NCI-H510A treated with DMSO at 0.1 percent for 48 hours (cell line): Measurements from ENCODE around the gene ZNF544.
"Not testable (repeated sequence)": the region's sequence is repeated elsewhere in the genome, so short reads cannot be mapped to it uniquely, and the experiment has no call there.

Experiments used
- DNase-seq: peaks from one replicate; lab custom pipeline; 2025; lab: John Stamatoyannopoulos, UW

The ZNF544 gene

DNA sequence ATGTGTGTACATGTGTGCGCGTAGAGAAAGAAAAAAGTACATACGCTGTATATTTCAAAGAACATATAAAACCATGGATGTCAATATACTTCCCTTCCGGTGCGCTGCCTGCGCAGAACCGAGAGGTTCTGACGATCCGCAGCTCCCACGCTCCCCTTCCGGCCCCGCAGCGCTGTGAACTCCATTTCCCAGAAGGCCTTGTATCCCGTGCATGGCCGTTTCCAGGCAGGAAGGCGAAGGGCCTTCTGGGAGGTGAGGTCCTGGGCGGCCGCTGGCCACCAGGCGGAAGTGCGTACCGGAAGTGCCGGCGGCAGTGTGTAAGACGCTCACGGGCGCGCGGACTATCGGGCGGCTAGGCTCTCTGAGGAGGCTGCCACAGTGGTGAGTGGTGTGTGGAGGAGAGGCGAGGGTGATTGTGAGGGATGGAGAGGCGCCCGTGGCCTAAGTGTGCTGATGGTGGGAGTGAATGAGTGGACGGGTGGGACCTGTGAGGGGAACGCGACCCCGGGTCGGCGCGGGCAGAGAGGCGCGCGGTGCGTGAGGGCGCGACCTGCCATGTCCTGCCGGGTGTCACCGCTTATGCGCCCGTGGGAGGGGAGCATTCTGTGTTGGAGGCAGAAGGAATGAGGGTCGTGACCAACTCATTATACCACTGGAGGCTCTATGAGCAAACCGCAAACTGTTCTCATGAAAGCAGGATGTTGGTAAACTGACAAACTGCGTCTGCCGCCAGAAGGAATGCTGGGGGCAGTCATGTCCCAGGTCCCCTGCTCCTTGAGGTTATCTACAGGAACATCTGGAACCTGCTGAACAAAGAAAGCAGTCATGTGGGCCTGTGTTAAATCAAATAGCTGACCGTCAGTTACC lies 76.6 kb downstream of the ZNF544 start, which contains the start of gene ERVK3-1:
Gene ERVK3-1, plus strand, starts transcription at position 313 of the 867 bp plus-strand sequence. CDS start 6,792 bp downstream, outside the sequence.
- peak; percentile 94 for DNase-seq

DNA sequence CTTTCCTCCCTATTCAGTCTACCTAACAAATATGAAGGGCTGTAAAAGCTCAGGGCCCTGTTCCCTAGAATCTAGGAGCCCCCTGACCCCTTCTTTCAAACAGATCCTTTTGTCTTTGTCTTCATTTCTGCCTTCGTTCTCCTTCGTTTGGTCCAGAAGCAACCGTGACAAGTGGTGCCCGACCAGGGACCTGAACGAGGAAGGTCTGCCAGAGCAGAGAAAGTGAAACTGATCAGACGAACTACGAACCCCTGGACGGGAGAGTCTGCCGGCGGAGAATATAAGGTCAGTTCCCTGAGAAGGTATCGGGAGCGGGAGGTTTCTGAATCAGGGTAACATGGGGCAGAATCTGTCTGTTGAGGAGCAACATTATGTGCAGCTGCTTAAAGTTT lies 77.2 kb downstream of the ZNF544 start:
- DNase-seq: no peak

DNA sequence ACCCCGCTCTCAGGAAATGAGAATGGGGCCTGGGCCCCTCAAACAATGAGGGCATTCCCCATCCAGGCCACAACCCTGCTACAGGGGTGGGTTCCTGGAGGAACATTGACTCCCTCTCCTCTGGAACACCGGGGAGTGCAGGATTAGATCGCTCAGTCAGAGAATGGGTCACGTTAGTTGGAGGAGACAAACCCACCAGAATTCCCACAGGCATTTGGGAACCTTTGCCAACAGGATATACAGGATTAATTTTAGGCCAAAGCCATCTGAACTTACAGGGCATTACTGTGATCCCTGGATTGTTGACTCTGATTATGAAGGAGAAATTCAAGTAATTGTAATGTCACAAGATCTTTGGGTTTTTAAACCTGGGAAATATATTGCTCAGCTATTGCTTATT lies 79.0 kb downstream of the ZNF544 start:
- no peak for DNase-seq

DNA sequence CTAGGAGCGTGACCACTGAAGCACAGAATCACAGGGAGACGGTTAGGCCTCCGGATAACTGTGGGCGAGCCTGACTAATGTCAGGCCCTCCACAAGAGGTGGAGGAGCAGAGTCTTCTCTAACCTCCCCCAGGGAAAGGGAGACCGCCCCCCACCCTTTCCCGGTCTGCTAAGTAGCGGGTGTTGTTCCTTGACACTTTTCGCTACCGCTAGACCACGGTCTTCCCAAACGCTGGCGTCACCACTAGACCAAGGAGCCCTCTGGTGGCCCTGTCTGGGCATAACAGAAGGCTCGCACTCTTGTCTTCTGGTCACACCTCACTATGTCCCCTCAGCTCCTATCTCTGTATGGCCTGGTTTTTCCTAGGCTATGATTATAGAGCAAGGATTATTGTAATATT lies 82.0 kb downstream of the ZNF544 start:
- DNase-seq: not testable (repeated sequence)

DNA sequence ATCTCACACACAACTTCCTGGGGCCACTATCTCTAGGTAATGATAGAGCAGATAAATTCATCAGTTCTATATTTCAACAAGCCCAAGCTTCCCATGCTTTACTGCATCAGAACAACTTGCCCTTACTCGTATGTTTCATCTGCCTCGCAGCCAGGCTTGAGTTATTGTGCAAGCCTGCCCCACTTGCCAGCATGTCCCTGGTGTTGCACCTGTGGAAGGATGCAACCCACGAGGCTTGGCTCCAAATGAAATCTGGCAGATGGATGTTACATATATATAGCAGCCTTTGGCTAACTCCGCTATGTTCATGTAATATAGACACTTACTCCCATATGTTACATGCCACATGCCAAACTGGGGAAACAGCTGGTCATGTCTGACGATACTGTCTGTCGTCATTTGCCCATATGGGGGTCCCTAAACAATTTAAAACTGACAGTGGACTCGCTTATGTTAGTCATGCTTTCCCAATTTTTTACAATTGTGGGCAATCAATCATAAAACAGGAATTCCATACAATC lies 82.7 kb downstream of the ZNF544 start:
- no peak for DNase-seq
